Parathyroid adenoma (tissue), 2 donors: ENCODE results near the gene ABHD1.

Experiments used
- H2AFZ ChIP-seq: fragments of 300-600 bp; sonication (generic); one replicate; pipeline ENCODE4 v1.7.0; 2017; ENCODE audit warnings: antibody characterized with exemption, mild to moderate bottlenecking
- H3K27ac ChIP-seq: fragments of 300-600 bp; sonication (generic); one replicate; pipeline ENCODE4 v1.7.0; 2017
- H3K27me3 ChIP-seq: fragments of 300-600 bp; sonication (generic); one replicate; pipeline ENCODE4 v1.7.0; 2017; ENCODE audit warnings: low read length; ENCODE audit not compliant: control insufficient read depth, insufficient read depth
- H3K36me3 ChIP-seq: fragments of 300-600 bp; sonication (generic); one replicate; pipeline ENCODE4 v1.7.0; 2017; ENCODE audit warnings: low read length; ENCODE audit not compliant: control insufficient read depth, insufficient read depth
- H3K4me1 ChIP-seq: fragments of 300-600 bp; sonication (generic); one replicate; pipeline ENCODE4 v1.7.0; 2017; ENCODE audit warnings: control low read depth
- H3K4me2 ChIP-seq: fragments of 300-600 bp; sonication (generic); one replicate; pipeline ENCODE4 v1.7.0; 2017; ENCODE audit warnings: low read length
- H3K4me3 ChIP-seq: fragments of 300-600 bp; sonication (generic); one replicate; pipeline ENCODE4 v1.7.0; 2017; ENCODE audit warnings: low read depth, low read length
- H3K79me2 ChIP-seq: fragments of 300-600 bp; sonication (generic); one replicate; pipeline ENCODE4 v1.7.0; 2017; ENCODE audit warnings: control low read depth
- H3K9ac ChIP-seq: fragments of 300-600 bp; sonication (generic); one replicate; pipeline ENCODE4 v1.7.0; 2017; ENCODE audit warnings: mild to moderate bottlenecking
- H3K9me3 ChIP-seq: fragments of 300-600 bp; sonication (generic); one replicate; pipeline ENCODE4 v1.7.0; 2017; ENCODE audit warnings: low read length; ENCODE audit not compliant: control insufficient read depth
- TF ChIP-seq, protein P1 (sequence below): fragments of 300-600 bp; sonication (generic); IDR thresholded peaks from one replicate; pipeline ENCODE4 v1.7.0; 2017; ENCODE audit warnings: antibody characterized with exemption, mild to moderate bottlenecking
- donor health status: primary hyperparathyroidism.

Gene ABHD1

GRCh38 chr2:27147935-27148334, 24.3 kb downstream of the ABHD1 start:
- no peak overlapping the region for H2AFZ ChIP-seq
- H3K36me3 ChIP-seq = no peaks in the 10 kb centered on the region
- no peak overlapping the region for H3K27ac ChIP-seq
- no peak overlapping the region for H3K4me3 ChIP-seq
- H3K4me1 ChIP-seq = no peaks in the 10 kb centered on the region
- no peaks in the 10 kb centered on the region for H3K79me2 ChIP-seq
- H3K9ac ChIP-seq = no peak overlapping the region
- H3K27me3 ChIP-seq = no peaks in the 10 kb centered on the region
- TF ChIP-seq, protein P1, sequence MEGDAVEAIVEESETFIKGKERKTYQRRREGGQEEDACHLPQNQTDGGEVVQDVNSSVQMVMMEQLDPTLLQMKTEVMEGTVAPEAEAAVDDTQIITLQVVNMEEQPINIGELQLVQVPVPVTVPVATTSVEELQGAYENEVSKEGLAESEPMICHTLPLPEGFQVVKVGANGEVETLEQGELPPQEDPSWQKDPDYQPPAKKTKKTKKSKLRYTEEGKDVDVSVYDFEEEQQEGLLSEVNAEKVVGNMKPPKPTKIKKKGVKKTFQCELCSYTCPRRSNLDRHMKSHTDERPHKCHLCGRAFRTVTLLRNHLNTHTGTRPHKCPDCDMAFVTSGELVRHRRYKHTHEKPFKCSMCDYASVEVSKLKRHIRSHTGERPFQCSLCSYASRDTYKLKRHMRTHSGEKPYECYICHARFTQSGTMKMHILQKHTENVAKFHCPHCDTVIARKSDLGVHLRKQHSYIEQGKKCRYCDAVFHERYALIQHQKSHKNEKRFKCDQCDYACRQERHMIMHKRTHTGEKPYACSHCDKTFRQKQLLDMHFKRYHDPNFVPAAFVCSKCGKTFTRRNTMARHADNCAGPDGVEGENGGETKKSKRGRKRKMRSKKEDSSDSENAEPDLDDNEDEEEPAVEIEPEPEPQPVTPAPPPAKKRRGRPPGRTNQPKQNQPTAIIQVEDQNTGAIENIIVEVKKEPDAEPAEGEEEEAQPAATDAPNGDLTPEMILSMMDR = no peak
- H3K4me2 ChIP-seq = no peak overlapping the region
- H3K9me3 ChIP-seq = no peaks in the 10 kb centered on the region

DNA sequence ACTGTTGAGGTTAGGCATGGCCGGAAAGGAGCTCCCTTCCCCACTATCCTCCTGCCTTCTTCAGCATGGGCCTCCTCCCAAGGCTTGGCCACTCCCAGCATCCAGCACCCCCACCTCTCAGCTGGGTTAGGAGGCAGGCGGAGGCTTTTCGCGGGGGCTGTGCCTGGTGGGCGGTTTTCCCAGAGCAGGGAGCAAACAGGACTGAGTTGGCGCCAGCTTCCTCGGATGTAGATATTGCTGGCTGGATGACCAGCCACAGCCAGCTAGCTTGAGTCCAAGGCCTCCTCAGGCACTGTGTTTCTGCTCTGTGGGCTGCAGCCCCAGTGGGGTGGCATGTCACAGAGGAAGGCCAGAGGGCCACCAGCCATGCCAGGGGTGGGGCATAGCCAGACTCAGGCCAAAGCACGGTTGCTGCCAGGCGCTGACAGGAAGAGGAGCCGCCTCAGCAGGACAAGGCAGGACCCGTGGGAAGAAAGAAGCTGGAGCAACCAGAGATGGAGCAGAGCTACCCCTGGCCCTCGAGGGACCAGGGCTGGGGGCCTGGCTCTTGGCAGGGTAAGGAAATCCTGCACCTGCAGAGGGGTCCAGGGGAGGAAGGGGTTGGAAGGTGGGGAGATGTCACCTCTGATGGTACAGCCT, 25.3 kb downstream of the ABHD1 start, which contains the start of gene TCF23:
TSS of gene TCF23 (plus strand) at position 204 of the 639 bp plus-strand sequence. CDS start at position 334, 130 bp downstream.
- TF ChIP-seq, protein P1 = no peak
- Histone ChIP-seq H3K27me3 (no peaks in the 10 kb centered on the region), H3K4me3 (no peak within 1 kb of the TSS), H3K9me3 (no peaks in the 10 kb centered on the region), H3K4me1 (no peaks in the 10 kb centered on the region), H3K36me3 (no peaks in the 10 kb centered on the region), H3K79me2 (no peaks in the 10 kb centered on the region), H3K27ac (no peak within 1 kb of the TSS), H3K9ac (no peak within 1 kb of the TSS), H2AFZ (no peak within 1 kb of the TSS), H3K4me2 (no peak within 1 kb of the TSS)

DNA sequence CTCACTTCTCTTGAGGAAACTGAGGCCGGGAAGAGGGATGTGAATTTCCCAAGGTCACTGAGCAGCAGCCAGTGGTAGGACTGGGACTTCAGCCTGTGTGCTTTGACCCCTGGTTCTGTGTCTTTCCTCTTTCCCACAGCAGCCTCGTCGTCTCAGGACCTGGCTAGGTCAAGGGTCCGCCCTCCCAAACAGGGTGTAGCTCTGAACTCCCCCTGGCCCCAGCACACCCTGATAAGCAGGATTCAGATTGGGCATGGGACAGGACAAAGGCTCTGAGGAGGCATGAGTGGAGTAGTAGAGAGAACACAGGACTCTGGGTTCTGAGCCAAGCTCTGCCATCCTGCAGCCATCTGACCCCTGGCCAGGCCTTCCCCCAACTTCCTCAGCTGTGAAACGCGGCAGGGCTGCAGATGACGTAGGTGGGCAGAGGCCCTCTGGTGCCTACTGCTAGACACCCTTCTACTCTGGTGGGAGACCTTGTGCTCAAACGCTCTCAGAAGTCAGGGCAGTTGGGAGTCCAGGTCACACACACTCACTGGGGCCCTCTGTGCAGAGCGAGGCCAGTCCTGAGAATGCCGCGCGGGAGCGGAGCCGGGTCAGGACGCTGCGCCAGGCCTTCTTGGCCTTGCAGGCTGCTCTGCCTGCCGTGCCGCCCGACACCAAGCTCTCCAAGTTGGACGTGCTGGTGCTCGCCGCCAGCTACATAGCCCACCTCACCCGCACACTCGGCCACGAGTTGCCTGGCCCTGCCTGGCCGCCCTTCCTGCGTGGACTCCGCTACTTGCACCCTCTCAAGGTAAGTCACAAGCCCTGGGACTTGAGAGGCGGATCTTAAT, 26.2 kb downstream of the ABHD1 start:
- Histone ChIP-seq H3K9me3 (no peaks in the 10 kb centered on the region), H3K4me3 (no peak overlapping the region), H2AFZ (no peak overlapping the region), H3K4me1 (no peaks in the 10 kb centered on the region), H3K79me2 (no peaks in the 10 kb centered on the region), H3K27me3 (no peaks in the 10 kb centered on the region), H3K9ac (no peak overlapping the region), H3K4me2 (no peak overlapping the region), H3K27ac (no peak overlapping the region), H3K36me3 (no peaks in the 10 kb centered on the region)
- TF ChIP-seq, protein P1 = no peak

DNA sequence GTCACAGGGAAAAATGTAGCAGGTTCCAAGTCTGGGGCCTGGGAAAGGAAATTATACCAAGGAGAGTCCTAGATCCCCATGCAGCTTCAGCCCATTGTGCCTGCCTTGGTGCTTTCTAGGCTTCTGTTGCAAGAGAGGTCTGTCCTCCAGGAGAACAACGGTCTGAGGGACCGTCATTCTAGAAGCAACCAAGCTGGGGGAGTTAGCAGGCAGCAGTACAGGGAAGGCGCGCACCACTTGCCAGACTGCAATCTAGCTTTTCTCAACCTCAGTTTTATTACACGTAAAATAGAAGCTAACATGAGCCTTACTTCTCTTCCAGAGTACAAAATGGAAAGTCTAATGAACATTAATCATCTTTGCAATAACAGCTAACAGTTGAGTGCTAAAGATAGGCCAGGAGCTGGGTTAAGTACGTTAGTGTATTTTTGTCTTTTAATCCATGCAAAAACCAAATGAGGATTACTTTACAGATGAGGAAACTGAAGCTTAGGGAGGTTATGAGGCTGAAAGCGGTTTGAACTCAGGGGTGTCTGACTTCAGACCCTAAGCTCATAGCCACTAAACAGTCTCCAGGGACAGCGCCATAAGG, 27.1 kb downstream of the ABHD1 start:
- H3K4me2 ChIP-seq = no peak overlapping the region
- no peaks in the 10 kb centered on the region for H3K79me2 ChIP-seq
- H3K4me3 ChIP-seq = no peak overlapping the region
- H3K36me3 ChIP-seq = no peaks in the 10 kb centered on the region
- H3K27me3 ChIP-seq = no peaks in the 10 kb centered on the region
- no peaks in the 10 kb centered on the region for H3K9me3 ChIP-seq
- H3K9ac ChIP-seq = no peak overlapping the region
- no peaks in the 10 kb centered on the region for H3K4me1 ChIP-seq
- TF ChIP-seq, protein P1 = no peak
- H2AFZ ChIP-seq = no peak overlapping the region
- no peak overlapping the region for H3K27ac ChIP-seq
